ENCODE measurements around the gene SCAMP2. TPM values are rescaled to one million over a fixed set of nuclear protein-coding genes. Genes with fewer than 3 reads are reported as not detected.

SCAMP2 gene
- total and polyA plus RNA-seq, 4 donors: 51.2 to 122 (median 82.7) TPM

DNA sequence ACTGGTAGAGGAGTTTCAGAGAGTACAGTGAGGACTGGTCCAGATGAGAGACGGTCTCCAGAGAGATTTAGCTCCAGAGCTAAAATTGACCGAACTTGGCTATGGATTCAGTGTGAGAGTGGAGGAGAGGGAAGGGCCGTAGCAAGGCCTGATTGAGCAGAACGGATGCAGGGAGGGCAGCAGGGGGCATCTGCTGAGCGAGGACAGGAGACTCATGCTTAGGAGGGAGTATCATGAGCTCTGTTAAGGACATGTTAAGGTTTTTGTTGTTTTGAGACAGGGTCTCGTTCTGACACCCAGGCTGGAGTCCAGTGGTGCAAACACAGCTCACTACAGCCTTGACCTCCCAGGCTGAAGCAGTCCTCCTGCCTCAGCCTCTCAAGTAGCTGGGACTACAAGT, 68.2 kb downstream of the SCAMP2 start:
- no peaks in the 10 kb centered on the region for H3K9me3 ChIP-seq (ENCODE audit: control insufficient read depth in 4 of 4, insufficient read depth in 3 of 4, low read length in 3 of 4)
- ATAC-seq (ENCODE audit: insufficient read depth, low FRiP score): no peak
- DNase-seq: no peak
- H3K4me3 ChIP-seq: no peak overlapping the region
- no peak overlapping the region for H3K27ac ChIP-seq (ENCODE audit: low read depth in 1 of 2, low read length in 1 of 2)
- peaks cover 3 to 35% (median 8%) of the 10 kb centered on the region in 4 donors for H3K36me3 ChIP-seq (ENCODE audit: control insufficient read depth in 4 of 4, insufficient read depth in 4 of 4, low read length in 4 of 4)
- H3K4me1 ChIP-seq (ENCODE audit: control insufficient read depth in 5 of 5, insufficient read depth in 5 of 5, low read length in 5 of 5): peaks cover 0 to 1% (median 0%) of the 10 kb centered on the region in 5 donors
- no peaks in the 10 kb centered on the region for H3K27me3 ChIP-seq (ENCODE audit: control insufficient read depth in 3 of 3, insufficient read depth in 3 of 3, low read length in 2 of 3)
- no peak overlapping the region for H3K9ac ChIP-seq (ENCODE audit: insufficient read depth in 1 of 2, low read length in 2 of 2)
- TF ChIP-seq, protein P1, sequence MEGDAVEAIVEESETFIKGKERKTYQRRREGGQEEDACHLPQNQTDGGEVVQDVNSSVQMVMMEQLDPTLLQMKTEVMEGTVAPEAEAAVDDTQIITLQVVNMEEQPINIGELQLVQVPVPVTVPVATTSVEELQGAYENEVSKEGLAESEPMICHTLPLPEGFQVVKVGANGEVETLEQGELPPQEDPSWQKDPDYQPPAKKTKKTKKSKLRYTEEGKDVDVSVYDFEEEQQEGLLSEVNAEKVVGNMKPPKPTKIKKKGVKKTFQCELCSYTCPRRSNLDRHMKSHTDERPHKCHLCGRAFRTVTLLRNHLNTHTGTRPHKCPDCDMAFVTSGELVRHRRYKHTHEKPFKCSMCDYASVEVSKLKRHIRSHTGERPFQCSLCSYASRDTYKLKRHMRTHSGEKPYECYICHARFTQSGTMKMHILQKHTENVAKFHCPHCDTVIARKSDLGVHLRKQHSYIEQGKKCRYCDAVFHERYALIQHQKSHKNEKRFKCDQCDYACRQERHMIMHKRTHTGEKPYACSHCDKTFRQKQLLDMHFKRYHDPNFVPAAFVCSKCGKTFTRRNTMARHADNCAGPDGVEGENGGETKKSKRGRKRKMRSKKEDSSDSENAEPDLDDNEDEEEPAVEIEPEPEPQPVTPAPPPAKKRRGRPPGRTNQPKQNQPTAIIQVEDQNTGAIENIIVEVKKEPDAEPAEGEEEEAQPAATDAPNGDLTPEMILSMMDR (IDR thresholded peaks at IDR 0.05; ENCODE audit: control extremely low read depth, extremely low read depth): no peak
- WGBS, 2 donors: 77 to 79% methylated on average over 6 of the region's 6 CpGs

DNA sequence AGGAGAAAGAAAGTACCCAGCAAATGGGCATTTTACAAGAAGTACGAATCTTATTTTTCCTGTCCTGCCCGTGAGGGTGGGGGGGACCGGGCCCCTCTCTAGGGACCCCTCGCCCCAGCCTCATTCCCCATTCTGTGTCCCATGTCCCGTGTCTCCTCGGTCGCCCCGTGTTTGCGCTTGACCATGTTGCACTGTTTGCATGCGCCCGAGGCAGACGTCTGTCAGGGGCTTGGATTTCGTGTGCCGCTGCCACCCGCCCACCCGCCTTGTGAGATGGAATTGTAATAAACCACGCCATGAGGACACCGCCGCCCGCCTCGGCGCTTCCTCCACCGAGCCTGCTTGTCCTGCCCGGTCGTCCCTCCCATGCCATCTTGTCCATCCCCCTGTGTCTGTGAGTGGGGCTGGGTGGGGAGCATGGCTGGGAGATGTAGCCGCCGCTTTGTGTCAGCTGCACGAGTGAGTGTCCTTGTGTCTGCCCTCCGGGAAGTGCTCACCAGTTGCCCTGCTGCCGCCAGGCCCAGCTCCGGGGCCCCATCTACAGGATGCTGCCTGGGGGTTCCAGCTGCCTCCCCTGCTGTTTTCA, 70.2 kb downstream of the SCAMP2 start:
- DNase-seq: no peak
- Histone ChIP-seq H3K9me3 (ENCODE audit: control insufficient read depth in 4 of 4, insufficient read depth in 3 of 4, low read length in 3 of 4) (no peaks in the 10 kb centered on the region), H3K27ac (ENCODE audit: low read depth in 1 of 2, low read length in 1 of 2) (no peak overlapping the region), H3K9ac (ENCODE audit: insufficient read depth in 1 of 2, low read length in 2 of 2) (no peak overlapping the region), H3K4me3 (no peak overlapping the region), H3K4me1 (ENCODE audit: control insufficient read depth in 5 of 5, insufficient read depth in 5 of 5, low read length in 5 of 5) (peaks cover 0 to 4% (median 0%) of the 10 kb centered on the region in 5 donors), H3K27me3 (ENCODE audit: control insufficient read depth in 3 of 3, insufficient read depth in 3 of 3, low read length in 2 of 3) (no peaks in the 10 kb centered on the region), H3K36me3 (ENCODE audit: control insufficient read depth in 4 of 4, insufficient read depth in 4 of 4, low read length in 4 of 4) (peaks cover 3 to 50% (median 9%) of the 10 kb centered on the region in 4 donors)
- 92 to 94% methylated on average over 31 of the region's 31 CpGs for WGBS, 2 donors
- no peak for ATAC-seq (ENCODE audit: insufficient read depth, low FRiP score)
- TF ChIP-seq, protein P1 (IDR thresholded peaks at IDR 0.05; ENCODE audit: control extremely low read depth, extremely low read depth): no peak

DNA sequence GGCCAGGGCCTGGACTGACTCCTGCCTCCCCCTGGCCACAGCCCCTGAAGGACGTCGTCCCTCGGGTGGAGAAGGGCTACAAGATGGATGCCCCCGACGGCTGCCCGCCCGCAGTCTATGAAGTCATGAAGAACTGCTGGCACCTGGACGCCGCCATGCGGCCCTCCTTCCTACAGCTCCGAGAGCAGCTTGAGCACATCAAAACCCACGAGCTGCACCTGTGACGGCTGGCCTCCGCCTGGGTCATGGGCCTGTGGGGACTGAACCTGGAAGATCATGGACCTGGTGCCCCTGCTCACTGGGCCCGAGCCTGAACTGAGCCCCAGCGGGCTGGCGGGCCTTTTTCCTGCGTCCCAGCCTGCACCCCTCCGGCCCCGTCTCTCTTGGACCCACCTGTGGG, 70.9 kb downstream of the SCAMP2 start:
- Histone ChIP-seq H3K4me1 (ENCODE audit: control insufficient read depth in 5 of 5, insufficient read depth in 5 of 5, low read length in 5 of 5) (peaks cover 0 to 4% (median 0%) of the 10 kb centered on the region in 5 donors), H3K9ac (ENCODE audit: insufficient read depth in 1 of 2, low read length in 2 of 2) (no peak overlapping the region), H3K36me3 (ENCODE audit: control insufficient read depth in 4 of 4, insufficient read depth in 4 of 4, low read length in 4 of 4) (peaks cover 3 to 50% (median 9%) of the 10 kb centered on the region in 4 donors), H3K4me3 (no peak overlapping the region), H3K27me3 (ENCODE audit: control insufficient read depth in 3 of 3, insufficient read depth in 3 of 3, low read length in 2 of 3) (no peaks in the 10 kb centered on the region), H3K9me3 (ENCODE audit: control insufficient read depth in 4 of 4, insufficient read depth in 3 of 4, low read length in 3 of 4) (no peaks in the 10 kb centered on the region), H3K27ac (ENCODE audit: low read depth in 1 of 2, low read length in 1 of 2) (no peak overlapping the region)
- TF ChIP-seq, protein P1 (IDR thresholded peaks at IDR 0.05; ENCODE audit: control extremely low read depth, extremely low read depth): no peak
- DNase-seq: no peak
- no peak for ATAC-seq (ENCODE audit: insufficient read depth, low FRiP score)
- 91 to 92% methylated on average over 20 of the region's 20 CpGs for WGBS, 2 donors

Data from lung (tissue), 12 donors.